ENCODE data around the gene ARFGAP3. TPM values are rescaled to one million over a fixed set of nuclear protein-coding genes. Genes with fewer than 3 reads are reported as not detected.

ARFGAP3 gene, protein sequence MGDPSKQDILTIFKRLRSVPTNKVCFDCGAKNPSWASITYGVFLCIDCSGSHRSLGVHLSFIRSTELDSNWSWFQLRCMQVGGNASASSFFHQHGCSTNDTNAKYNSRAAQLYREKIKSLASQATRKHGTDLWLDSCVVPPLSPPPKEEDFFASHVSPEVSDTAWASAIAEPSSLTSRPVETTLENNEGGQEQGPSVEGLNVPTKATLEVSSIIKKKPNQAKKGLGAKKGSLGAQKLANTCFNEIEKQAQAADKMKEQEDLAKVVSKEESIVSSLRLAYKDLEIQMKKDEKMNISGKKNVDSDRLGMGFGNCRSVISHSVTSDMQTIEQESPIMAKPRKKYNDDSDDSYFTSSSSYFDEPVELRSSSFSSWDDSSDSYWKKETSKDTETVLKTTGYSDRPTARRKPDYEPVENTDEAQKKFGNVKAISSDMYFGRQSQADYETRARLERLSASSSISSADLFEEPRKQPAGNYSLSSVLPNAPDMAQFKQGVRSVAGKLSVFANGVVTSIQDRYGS
- total RNA-seq (2022): 29.7 and 37.8 TPM in 2 replicates
- Bru-seq, nascent RNA: percentile 78 among the genes with signal in this experiment
- BruChase-seq, experiment 1, labeled RNA remaining after a 6-hour chase: percentile 74 among the genes with signal in this experiment
- percentile 72 among the genes with signal in this experiment for BruChase-seq, experiment 2, labeled RNA remaining after a 2-hour chase
- long read RNA-seq, transcript ARFGAP3-201 (16 exons, 2,857 nt): major isoform, 43 of 69 reads
- long read RNA-seq, partial matches to known transcripts: 3 of 69 reads
- long read RNA-seq, other reads (novel, unspliced or antisense): 23 of 69 reads

GRCh38 chr22:42856865-42857704 is at the start of gene ARFGAP3:
Gene ARFGAP3, minus strand, starts transcription at chr22:42857273. Its CDS starts 91 bp downstream, at chr22:42857182.
- no TSS peak for BruUV-seq (replicated peaks)
- TF ChIP-seq, protein P1, sequence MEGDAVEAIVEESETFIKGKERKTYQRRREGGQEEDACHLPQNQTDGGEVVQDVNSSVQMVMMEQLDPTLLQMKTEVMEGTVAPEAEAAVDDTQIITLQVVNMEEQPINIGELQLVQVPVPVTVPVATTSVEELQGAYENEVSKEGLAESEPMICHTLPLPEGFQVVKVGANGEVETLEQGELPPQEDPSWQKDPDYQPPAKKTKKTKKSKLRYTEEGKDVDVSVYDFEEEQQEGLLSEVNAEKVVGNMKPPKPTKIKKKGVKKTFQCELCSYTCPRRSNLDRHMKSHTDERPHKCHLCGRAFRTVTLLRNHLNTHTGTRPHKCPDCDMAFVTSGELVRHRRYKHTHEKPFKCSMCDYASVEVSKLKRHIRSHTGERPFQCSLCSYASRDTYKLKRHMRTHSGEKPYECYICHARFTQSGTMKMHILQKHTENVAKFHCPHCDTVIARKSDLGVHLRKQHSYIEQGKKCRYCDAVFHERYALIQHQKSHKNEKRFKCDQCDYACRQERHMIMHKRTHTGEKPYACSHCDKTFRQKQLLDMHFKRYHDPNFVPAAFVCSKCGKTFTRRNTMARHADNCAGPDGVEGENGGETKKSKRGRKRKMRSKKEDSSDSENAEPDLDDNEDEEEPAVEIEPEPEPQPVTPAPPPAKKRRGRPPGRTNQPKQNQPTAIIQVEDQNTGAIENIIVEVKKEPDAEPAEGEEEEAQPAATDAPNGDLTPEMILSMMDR (IDR thresholded peaks at IDR 0.05; ENCODE audit: unreplicated experiment): no peak
- H3K4me3 Mint-ChIP-seq (ENCODE audit: low read depth, unreplicated experiment): peak within 1 kb of the TSS; percentile 83
- H3K36me3 Mint-ChIP-seq (ENCODE audit: insufficient read depth, unreplicated experiment): peaks cover 48% of the 10 kb centered on the region
- intact Hi-C loops (cut with micrococcal nuclease; ENCODE audit: unreplicated experiment): no loop called here
- peak within 1 kb of the TSS; percentile 92 for H3K27ac Mint-ChIP-seq (ENCODE audit: unreplicated experiment)
- DNase-seq: peak; percentile 98
- H3K27me3 Mint-ChIP-seq (ENCODE audit: unreplicated experiment): no peaks in the 10 kb centered on the region
- CTCF ChIA-PET: interaction anchor here (0.8 to 2.1 kb wide), 3 partner anchors 10 to 31 kb away, joined by 3 to 7 read pairs (median 7); no protein-coding TSS in a partner anchor
- peaks cover 11% of the 10 kb centered on the region for H3K4me1 Mint-ChIP-seq (ENCODE audit: low read depth, unreplicated experiment)
- no peaks in the 10 kb centered on the region for H3K9me3 Mint-ChIP-seq (ENCODE audit: low read depth, unreplicated experiment)

DNA sequence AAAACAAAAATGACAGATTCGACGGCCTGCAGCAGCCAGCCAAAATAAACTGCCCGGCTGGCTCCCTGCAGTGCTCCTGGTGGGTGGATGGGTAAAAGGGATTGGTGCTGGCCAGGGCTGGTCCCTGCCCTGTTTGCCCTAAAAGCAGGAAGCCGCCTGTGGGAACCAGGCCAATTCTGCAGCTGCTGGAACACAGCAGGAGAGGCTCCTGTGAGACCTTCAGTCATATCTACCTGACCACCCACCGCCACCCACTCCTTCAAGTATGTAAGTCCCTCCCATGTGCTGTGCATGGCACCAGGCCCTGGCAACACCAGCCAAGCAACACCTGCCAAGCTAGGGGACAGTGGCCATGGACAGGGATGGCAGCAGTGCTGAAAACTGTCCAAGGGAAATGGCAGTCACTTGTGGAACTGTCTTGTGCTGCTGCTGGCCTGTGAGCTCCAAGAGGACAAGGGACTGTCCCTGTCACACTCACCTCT is 48.7 kb upstream of the ARFGAP3 start:
- Mint-ChIP-seq H3K9me3 (ENCODE audit: low read depth, unreplicated experiment) (no peaks in the 10 kb centered on the region), H3K27me3 (ENCODE audit: unreplicated experiment) (no peaks in the 10 kb centered on the region), H3K4me3 (ENCODE audit: low read depth, unreplicated experiment) (no peak overlapping the region), H3K36me3 (ENCODE audit: insufficient read depth, unreplicated experiment) (peaks cover 95% of the 10 kb centered on the region), H3K27ac (ENCODE audit: unreplicated experiment) (no peak overlapping the region), H3K4me1 (ENCODE audit: low read depth, unreplicated experiment) (peaks cover 20% of the 10 kb centered on the region)
- intact Hi-C loops (cut with micrococcal nuclease; ENCODE audit: unreplicated experiment): no loop called here
- TF ChIP-seq, protein P1 (IDR thresholded peaks at IDR 0.05; ENCODE audit: unreplicated experiment): no peak
- CTCF ChIA-PET: no interaction called here
- no TSS peak for BruUV-seq (replicated peaks)
- DNase-seq: no peak

DNA sequence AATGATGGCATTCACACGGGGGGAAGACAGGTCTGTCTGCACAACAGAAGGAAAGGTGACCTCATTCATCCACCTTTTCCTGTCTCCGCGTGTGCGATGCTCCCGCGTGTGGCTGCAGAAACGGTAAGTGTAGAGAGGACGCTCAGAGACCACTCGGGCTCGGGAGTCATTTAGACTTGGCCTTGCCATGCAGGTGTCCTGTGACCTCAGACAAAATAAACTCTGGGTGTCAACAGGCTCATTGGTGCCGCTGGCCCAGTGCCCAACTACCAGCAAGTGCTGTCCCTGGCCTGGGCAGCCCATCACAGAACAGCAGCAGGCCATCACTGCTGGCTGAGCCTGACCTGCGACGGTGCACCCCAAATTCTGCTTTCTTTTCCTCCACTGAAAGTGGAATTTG is 48.1 kb upstream of the ARFGAP3 start:
- intact Hi-C loops (cut with micrococcal nuclease; ENCODE audit: unreplicated experiment): no loop called here
- DNase-seq: no peak
- no TSS peak for BruUV-seq (replicated peaks)
- TF ChIP-seq, protein P1 (IDR thresholded peaks at IDR 0.05; ENCODE audit: unreplicated experiment): no peak
- CTCF ChIA-PET: no interaction called here
- H3K27ac Mint-ChIP-seq (ENCODE audit: unreplicated experiment): no peak overlapping the region
- H3K36me3 Mint-ChIP-seq (ENCODE audit: insufficient read depth, unreplicated experiment): peaks cover 95% of the 10 kb centered on the region
- no peaks in the 10 kb centered on the region for H3K27me3 Mint-ChIP-seq (ENCODE audit: unreplicated experiment)
- peaks cover 20% of the 10 kb centered on the region for H3K4me1 Mint-ChIP-seq (ENCODE audit: low read depth, unreplicated experiment)
- no peak overlapping the region for H3K4me3 Mint-ChIP-seq (ENCODE audit: low read depth, unreplicated experiment)
- no peaks in the 10 kb centered on the region for H3K9me3 Mint-ChIP-seq (ENCODE audit: low read depth, unreplicated experiment)

DNA sequence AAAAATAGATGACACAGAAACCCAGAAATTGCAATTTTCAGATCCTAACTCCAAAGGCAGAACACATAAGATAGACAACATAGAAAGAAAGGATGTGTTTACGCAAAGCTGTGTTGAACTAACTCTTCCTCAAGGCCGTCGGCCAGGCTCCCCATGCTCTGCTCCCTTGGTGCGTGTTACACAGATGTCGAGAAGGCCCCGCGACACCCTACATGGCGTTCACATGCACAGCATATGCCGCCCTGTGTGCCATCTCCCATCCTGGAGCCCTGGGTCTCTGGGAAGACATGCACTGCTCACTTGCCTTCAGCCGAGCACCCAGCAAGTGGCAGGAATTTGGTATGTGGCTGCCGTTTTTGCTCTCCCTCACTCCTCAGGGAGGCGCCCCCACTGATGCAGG is 47.0 kb upstream of the ARFGAP3 start:
- Mint-ChIP-seq H3K36me3 (ENCODE audit: insufficient read depth, unreplicated experiment) (peaks cover 90% of the 10 kb centered on the region), H3K27me3 (ENCODE audit: unreplicated experiment) (no peaks in the 10 kb centered on the region), H3K4me1 (ENCODE audit: low read depth, unreplicated experiment) (peaks cover 26% of the 10 kb centered on the region), H3K9me3 (ENCODE audit: low read depth, unreplicated experiment) (no peaks in the 10 kb centered on the region), H3K27ac (ENCODE audit: unreplicated experiment) (peak overlapping the region; percentile 56), H3K4me3 (ENCODE audit: low read depth, unreplicated experiment) (no peak overlapping the region)
- TF ChIP-seq, protein P1 (IDR thresholded peaks at IDR 0.05; ENCODE audit: unreplicated experiment): no peak
- no TSS peak for BruUV-seq (replicated peaks)
- intact Hi-C loops (cut with micrococcal nuclease; ENCODE audit: unreplicated experiment): no loop called here
- CTCF ChIA-PET: no interaction called here
- DNase-seq: no peak
